Suprapubic skin (tissue), 4 donors: ENCODE results near the gene TIAM1.

Experiments
- EP300 ChIP-seq: sonication (generic); formaldehyde crosslinking; IDR thresholded peaks from one replicate; pipeline ENCODE4 v1.6.1; 2017; ENCODE audit warnings: antibody characterized with exemption
- POLR2A ChIP-seq, 2 donors: fragments of 450-650 bp; IDR thresholded peaks; one replicate each; pipeline ENCODE4 v1.6.1; 2017; ENCODE audit warnings: antibody characterized with exemption in 2 of 2, mild to moderate bottlenecking in 2 of 2, moderate library complexity in 2 of 2
- POLR2AphosphoS5 ChIP-seq, 3 donors: sonication (generic); formaldehyde crosslinking; IDR thresholded peaks; one replicate each; pipeline ENCODE4 v1.6.1; 2017; ENCODE audit warnings: antibody characterized with exemption in 3 of 3
- TF ChIP-seq, protein P1 (sequence below), 2 donors: fragments of 200-600 bp in 1 of 2; fragments of 450-650 bp in 1 of 2; sonication (generic) in 1 of 2; IDR thresholded peaks; one replicate each; pipeline ENCODE4 v1.5.1; 2016 to 2019; ENCODE audit warnings: antibody characterized with exemption in 2 of 2, mild to moderate bottlenecking in 1 of 2, moderate library complexity in 1 of 2

GRCh38 chr21:31251686-31252085 lies 92.4 kb downstream of the TIAM1 start:
- TF ChIP-seq, protein P1, sequence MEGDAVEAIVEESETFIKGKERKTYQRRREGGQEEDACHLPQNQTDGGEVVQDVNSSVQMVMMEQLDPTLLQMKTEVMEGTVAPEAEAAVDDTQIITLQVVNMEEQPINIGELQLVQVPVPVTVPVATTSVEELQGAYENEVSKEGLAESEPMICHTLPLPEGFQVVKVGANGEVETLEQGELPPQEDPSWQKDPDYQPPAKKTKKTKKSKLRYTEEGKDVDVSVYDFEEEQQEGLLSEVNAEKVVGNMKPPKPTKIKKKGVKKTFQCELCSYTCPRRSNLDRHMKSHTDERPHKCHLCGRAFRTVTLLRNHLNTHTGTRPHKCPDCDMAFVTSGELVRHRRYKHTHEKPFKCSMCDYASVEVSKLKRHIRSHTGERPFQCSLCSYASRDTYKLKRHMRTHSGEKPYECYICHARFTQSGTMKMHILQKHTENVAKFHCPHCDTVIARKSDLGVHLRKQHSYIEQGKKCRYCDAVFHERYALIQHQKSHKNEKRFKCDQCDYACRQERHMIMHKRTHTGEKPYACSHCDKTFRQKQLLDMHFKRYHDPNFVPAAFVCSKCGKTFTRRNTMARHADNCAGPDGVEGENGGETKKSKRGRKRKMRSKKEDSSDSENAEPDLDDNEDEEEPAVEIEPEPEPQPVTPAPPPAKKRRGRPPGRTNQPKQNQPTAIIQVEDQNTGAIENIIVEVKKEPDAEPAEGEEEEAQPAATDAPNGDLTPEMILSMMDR (IDR thresholded peaks at IDR 0.05): no peak
- TF ChIP-seq POLR2AphosphoS5 (IDR thresholded peaks at IDR 0.05): no peak
- TF ChIP-seq EP300: no peak
- no peak for TF ChIP-seq POLR2A (IDR thresholded peaks at IDR 0.05)
